Calu3 (cell line): Measurements from ENCODE around the gene ACTA2. TPM values are rescaled to one million over a fixed set of nuclear protein-coding genes. Genes with fewer than 3 reads are reported as not detected.

Source experiments
- BruUV-seq: library from RNA; stranded (reverse); fragments of 400-500 nt; replicated peaks from 2 replicates; lab custom pipeline; 2021; lab: Mats Ljungman, UMichigan
- CTCF ChIA-PET: fragments of 300-600 bp; sonication (Branson Sonifier 250); formaldehyde crosslinking; loops from one replicate; lab custom pipeline; 2022; ENCODE audit warnings: antibody characterized with exemption; lab: Charles Lee
- DNase-seq: peaks from one replicate; pipeline ENCODE4 v3.0.0; 2022
- H3K27ac Mint-ChIP-seq: one replicate; pipeline ENCODE4 v1.8.0; 2022; ENCODE audit warnings: mixed read lengths; ENCODE audit not compliant: unreplicated experiment
- H3K27me3 Mint-ChIP-seq: one replicate; pipeline ENCODE4 v1.8.0; 2022; ENCODE audit warnings: mixed read lengths; ENCODE audit not compliant: unreplicated experiment
- H3K36me3 Mint-ChIP-seq: one replicate; pipeline ENCODE4 v1.8.0; 2022; ENCODE audit warnings: mild to moderate bottlenecking, moderate library complexity, mixed read lengths; ENCODE audit not compliant: insufficient read depth, unreplicated experiment
- H3K4me1 Mint-ChIP-seq: one replicate; pipeline ENCODE4 v1.8.0; 2022; ENCODE audit warnings: mild to moderate bottlenecking, low read depth, mixed read lengths; ENCODE audit not compliant: unreplicated experiment
- H3K4me3 Mint-ChIP-seq: one replicate; pipeline ENCODE4 v1.8.0; 2022; ENCODE audit warnings: mild to moderate bottlenecking, low read depth, moderate library complexity, mixed read lengths; ENCODE audit not compliant: unreplicated experiment
- H3K9me3 Mint-ChIP-seq: one replicate; pipeline ENCODE4 v1.8.0; 2022; ENCODE audit warnings: low read depth, mixed read lengths; ENCODE audit not compliant: unreplicated experiment
- CTCF ChIP-seq: fragments of 200-600 bp; IDR thresholded peaks from one replicate; pipeline ENCODE4 v1.8.0; 2022; ENCODE audit warnings: antibody characterized with exemption; ENCODE audit not compliant: unreplicated experiment
- intact Hi-C: fragments of 100-400 bp; cut with micrococcal nuclease; formaldehyde crosslinking; loops from one replicate; pipeline ENCODE4 v1.10.0; 2022; ENCODE audit not compliant: unreplicated experiment
- total RNA-seq: library from RNA; stranded (reverse); gene quantifications from 2 replicates; pipeline ENCODE4 v1.2.3, GENCODE V29; 2022

Gene ACTA2
- total RNA-seq, 1 experiment from 2014 or later: 1.0 TPM

- intact Hi-C loops: no loop called here
- H3K27me3 Mint-ChIP-seq: no peaks in the 10 kb centered on the region
- H3K4me1 Mint-ChIP-seq: peaks cover 32% of the 10 kb centered on the region
- no peaks in the 10 kb centered on the region for H3K9me3 Mint-ChIP-seq
- H3K36me3 Mint-ChIP-seq: no peaks in the 10 kb centered on the region
- TF ChIP-seq CTCF: no peak
- CTCF ChIA-PET: interaction anchor here (0.7 kb wide), 1 partner anchor 15 kb away, joined by 3 read pairs; no protein-coding TSS in a partner anchor
- DNase-seq: no peak
- no TSS peak for BruUV-seq
- H3K27ac Mint-ChIP-seq: no peak overlapping the region
- H3K4me3 Mint-ChIP-seq: no peak overlapping the region
Measured at GRCh38 chr10:88984525-88984924, 32.0 kb upstream of the ACTA2 start.

GRCh38 chr10:88983939-88984338 lies 31.4 kb upstream of the ACTA2 start:
- no peak for DNase-seq
- BruUV-seq: no TSS peak
- no peaks in the 10 kb centered on the region for H3K9me3 Mint-ChIP-seq
- no peaks in the 10 kb centered on the region for H3K27me3 Mint-ChIP-seq
- no peak overlapping the region for H3K27ac Mint-ChIP-seq
- no peak overlapping the region for H3K4me3 Mint-ChIP-seq
- no peak for TF ChIP-seq CTCF
- intact Hi-C loops: no loop called here
- peaks cover 26% of the 10 kb centered on the region for H3K4me1 Mint-ChIP-seq
- H3K36me3 Mint-ChIP-seq: no peaks in the 10 kb centered on the region
- CTCF ChIA-PET: no interaction called here

GRCh38 chr10:88983206-88983605 lies 30.6 kb upstream of the ACTA2 start:
- Mint-ChIP-seq H3K9me3 (no peaks in the 10 kb centered on the region), H3K27me3 (no peaks in the 10 kb centered on the region), H3K27ac (no peak overlapping the region), H3K4me1 (peaks cover 25% of the 10 kb centered on the region), H3K4me3 (no peak overlapping the region), H3K36me3 (no peaks in the 10 kb centered on the region)
- intact Hi-C loops: no loop called here
- TF ChIP-seq CTCF: no peak
- no TSS peak for BruUV-seq
- CTCF ChIA-PET: interaction anchor here (0.6 kb wide), 1 partner anchor 37 kb away, joined by 4 read pairs; no protein-coding TSS in a partner anchor
- DNase-seq: no peak

- Mint-ChIP-seq H3K27me3 (no peaks in the 10 kb centered on the region), H3K36me3 (no peaks in the 10 kb centered on the region), H3K4me1 (peaks cover 25% of the 10 kb centered on the region), H3K9me3 (no peaks in the 10 kb centered on the region), H3K27ac (no peak overlapping the region), H3K4me3 (no peak overlapping the region)
- TF ChIP-seq CTCF: no peak
- CTCF ChIA-PET: no interaction called here
- no TSS peak for BruUV-seq
- intact Hi-C loops: no loop called here
- DNase-seq: no peak
Measured at GRCh38 chr10:88982366-88982765, 29.8 kb upstream of the ACTA2 start.
